Trophoblast cell (in vitro differentiated cells and primary cell): ENCODE measurements around the gene CPSF4L.

Experiments used
- DNase-seq, 2 donors: peaks; one replicate each; pipeline ENCODE4 v3.0.0-alpha.2; 2016
- H2AFZ ChIP-seq: 2 replicates; pipeline ENCODE4 v1.6.1; 2013; ENCODE audit warnings: low read length, moderate library complexity, mild to moderate bottlenecking; ENCODE audit not compliant: insufficient read depth, poor library complexity
- H2AK5ac ChIP-seq: 2 replicates; pipeline ENCODE4 v1.6.1; 2013; ENCODE audit warnings: mild to moderate bottlenecking, low read length
- H2BK120ac ChIP-seq: 2 replicates; pipeline ENCODE4 v1.6.1; 2013; ENCODE audit warnings: low read length, mild to moderate bottlenecking, moderate library complexity; ENCODE audit not compliant: insufficient read depth, poor library complexity
- H2BK12ac ChIP-seq: 2 replicates; pipeline ENCODE4 v1.6.1; 2013; ENCODE audit warnings: mild to moderate bottlenecking, low read length, moderate library complexity
- H2BK5ac ChIP-seq: 2 replicates; pipeline ENCODE4 v1.6.1; 2013; ENCODE audit warnings: low read length, low read depth, moderate library complexity, mild to moderate bottlenecking; ENCODE audit not compliant: poor library complexity
- H3K14ac ChIP-seq: 2 replicates; pipeline ENCODE4 v1.6.1; 2013; ENCODE audit warnings: mild to moderate bottlenecking, low read length
- H3K18ac ChIP-seq: 2 replicates; pipeline ENCODE4 v1.6.1; 2013; ENCODE audit warnings: mild to moderate bottlenecking, low read length
- H3K23ac ChIP-seq: 2 replicates; pipeline ENCODE4 v1.6.1; 2013; ENCODE audit warnings: low read length
- H3K27ac ChIP-seq: 2 replicates; pipeline ENCODE4 v1.5.1; 2013; ENCODE audit warnings: low read depth, mild to moderate bottlenecking, inconsistent platforms, low read length, moderate library complexity
- H3K27me3 ChIP-seq: 2 replicates; pipeline ENCODE4 v1.6.1; 2013; ENCODE audit warnings: inconsistent platforms, mild to moderate bottlenecking, low read length, moderate library complexity; ENCODE audit not compliant: insufficient read depth
- H3K36me3 ChIP-seq, 2 experiments: 1 replicate in 1 of 2; 2 replicates in 1 of 2; pipeline ENCODE4 v1.6.1; 2013; ENCODE audit warnings: low read length in 2 of 2, mild to moderate bottlenecking in 2 of 2, moderate library complexity in 1 of 2; ENCODE audit not compliant: insufficient read depth in 2 of 2, control insufficient read depth in 1 of 2
- H3K4ac ChIP-seq: 2 replicates; pipeline ENCODE4 v1.6.1; 2013; ENCODE audit warnings: low read depth, mild to moderate bottlenecking, low read length, moderate library complexity
- H3K4me1 ChIP-seq, 2 experiments: 1 replicate in 1 of 2; 2 replicates in 1 of 2; pipeline ENCODE4 v1.6.1; 2013; ENCODE audit warnings: low read length in 2 of 2, mild to moderate bottlenecking in 2 of 2, moderate library complexity in 1 of 2; ENCODE audit not compliant: insufficient read depth in 2 of 2, control insufficient read depth in 1 of 2
- H3K4me2 ChIP-seq: 2 replicates; pipeline ENCODE4 v1.6.1; 2013; ENCODE audit warnings: inconsistent platforms, mild to moderate bottlenecking, low read length, moderate library complexity
- H3K4me3 ChIP-seq: 2 replicates; pipeline ENCODE4 v1.5.1; 2013; ENCODE audit warnings: mild to moderate bottlenecking, low read depth, low read length, inconsistent platforms
- H3K79me1 ChIP-seq: one replicate; pipeline ENCODE4 v1.6.1; 2013; ENCODE audit warnings: low read length
- H3K79me2 ChIP-seq: 2 replicates; pipeline ENCODE4 v1.6.1; 2013; ENCODE audit warnings: low read length, mild to moderate bottlenecking; ENCODE audit not compliant: control insufficient read depth, insufficient read depth, poor library complexity
- H3K9ac ChIP-seq: 2 replicates; pipeline ENCODE4 v1.6.1; 2013; ENCODE audit warnings: mild to moderate bottlenecking, low read length
- H3K9me3 ChIP-seq: 2 replicates; pipeline ENCODE4 v1.6.1; 2013; ENCODE audit warnings: low read depth, mild to moderate bottlenecking, control low read depth, inconsistent platforms, low read length; ENCODE audit not compliant: insufficient read depth
- H4K12ac ChIP-seq: 2 replicates; pipeline ENCODE4 v1.6.1; 2013; ENCODE audit warnings: low read depth, mild to moderate bottlenecking, low read length, moderate library complexity
- H4K8ac ChIP-seq: 2 replicates; pipeline ENCODE4 v1.6.1; 2013; ENCODE audit warnings: low read depth, mild to moderate bottlenecking, low read length, moderate library complexity
- H4K91ac ChIP-seq: one replicate; pipeline ENCODE4 v1.6.1; 2013; ENCODE audit warnings: low read depth, mild to moderate bottlenecking, low read length, moderate library complexity
- WGBS: extraction: QIAGEN DNeasy Blood & Tissue Kit; methylation state at CpG from one replicate; pipeline ENCODE4 v1.1.7; 2013; ENCODE audit warnings: missing lambda C conversion rate; ENCODE audit not compliant: insufficient read length, insufficient coverage; ENCODE audit errors: extremely low coverage; 5-methylcytosine and 5-hydroxymethylcytosine counted together

The CPSF4L gene

GRCh38 chr17:73203788-73204479 lies 57.7 kb downstream of the CPSF4L start:
- Histone ChIP-seq H3K27ac (no peak overlapping the region), H4K8ac (no peak overlapping the region), H3K9ac (no peak overlapping the region), H2BK5ac (no peak overlapping the region), H4K12ac (no peak overlapping the region), H2AK5ac (no peak overlapping the region), H3K27me3 (no peaks in the 10 kb centered on the region), H3K36me3 (peaks cover 54 to 76% of the 10 kb centered on the region in 2 experiments), H2BK12ac (no peak overlapping the region), H3K4me2 (no peak overlapping the region), H2AFZ (no peak overlapping the region), H3K4ac (no peak overlapping the region), H3K18ac (no peak overlapping the region), H2BK120ac (no peak overlapping the region), H3K79me2 (no peaks in the 10 kb centered on the region), H3K4me1 (no peaks in the 10 kb centered on the region), H3K14ac (no peak overlapping the region), H3K23ac (no peak overlapping the region), H4K91ac (no peak overlapping the region), H3K9me3 (peaks cover 2% of the 10 kb centered on the region), H3K4me3 (no peak overlapping the region), H3K79me1 (no peaks in the 10 kb centered on the region)
- DNase-seq = no peak
- no CpG with 5 or more reads among the region's 10 CpGs for WGBS

GRCh38 chr17:73203135-73203787 lies 58.4 kb downstream of the CPSF4L start:
- Histone ChIP-seq H3K9ac (no peak overlapping the region), H4K8ac (no peak overlapping the region), H2BK120ac (no peak overlapping the region), H3K36me3 (peaks cover 60 to 79% of the 10 kb centered on the region in 2 experiments), H2BK12ac (no peak overlapping the region), H4K12ac (no peak overlapping the region), H3K4me3 (no peak overlapping the region), H2AK5ac (no peak overlapping the region), H3K27ac (no peak overlapping the region), H3K9me3 (peaks cover 2% of the 10 kb centered on the region), H3K79me2 (no peaks in the 10 kb centered on the region), H4K91ac (no peak overlapping the region), H3K14ac (no peak overlapping the region), H3K23ac (no peak overlapping the region), H2AFZ (no peak overlapping the region), H3K27me3 (no peaks in the 10 kb centered on the region), H3K18ac (no peak overlapping the region), H3K79me1 (no peaks in the 10 kb centered on the region), H2BK5ac (no peak overlapping the region), H3K4me1 (no peaks in the 10 kb centered on the region), H3K4me2 (no peak overlapping the region), H3K4ac (no peak overlapping the region)
- DNase-seq = no peak
- no CpG with 5 or more reads among the region's 8 CpGs for WGBS

GRCh38 chr17:73201215-73202069 lies 60.2 kb downstream of the CPSF4L start:
- Histone ChIP-seq H2AK5ac (no peak overlapping the region), H3K23ac (peak overlapping the region; percentile 25), H2BK120ac (no peak overlapping the region), H2BK5ac (no peak overlapping the region), H4K12ac (no peak overlapping the region), H2AFZ (no peak overlapping the region), H4K8ac (no peak overlapping the region), H3K36me3 (peaks cover 66 to 83% of the 10 kb centered on the region in 2 experiments), H3K4me3 (no peak overlapping the region), H4K91ac (no peak overlapping the region), H3K9me3 (no peaks in the 10 kb centered on the region), H3K14ac (no peak overlapping the region), H3K4me1 (no peaks in the 10 kb centered on the region), H3K79me1 (no peaks in the 10 kb centered on the region), H3K18ac (no peak overlapping the region), H3K27me3 (no peaks in the 10 kb centered on the region), H2BK12ac (no peak overlapping the region), H3K27ac (no peak overlapping the region), H3K9ac (no peak overlapping the region), H3K4ac (no peak overlapping the region), H3K79me2 (no peaks in the 10 kb centered on the region), H3K4me2 (no peak overlapping the region)
- no peak for DNase-seq
- WGBS = no CpG with 5 or more reads among the region's 19 CpGs

GRCh38 chr17:73200476-73200875 lies 61.2 kb downstream of the CPSF4L start:
- no peak overlapping the region for H2BK12ac ChIP-seq
- H3K27ac ChIP-seq = no peak overlapping the region
- H3K9ac ChIP-seq = no peak overlapping the region
- no CpG with 5 or more reads among the region's 10 CpGs for WGBS
- H3K4me2 ChIP-seq = no peak overlapping the region
- no peaks in the 10 kb centered on the region for H3K9me3 ChIP-seq
- no peak overlapping the region for H2BK5ac ChIP-seq
- H3K4ac ChIP-seq = no peak overlapping the region
- H2BK120ac ChIP-seq = no peak overlapping the region
- H2AK5ac ChIP-seq = no peak overlapping the region
- no peak overlapping the region for H3K18ac ChIP-seq
- no peak overlapping the region for H2AFZ ChIP-seq
- H4K91ac ChIP-seq = no peak overlapping the region
- no peak overlapping the region for H4K8ac ChIP-seq
- no peak overlapping the region for H3K23ac ChIP-seq
- H3K4me3 ChIP-seq = no peak overlapping the region
- H3K14ac ChIP-seq = no peak overlapping the region
- H4K12ac ChIP-seq = no peak overlapping the region
- DNase-seq = no peak
- H3K79me1 ChIP-seq = no peaks in the 10 kb centered on the region
- no peaks in the 10 kb centered on the region for H3K27me3 ChIP-seq
- no peaks in the 10 kb centered on the region for H3K79me2 ChIP-seq
- H3K4me1 ChIP-seq = no peaks in the 10 kb centered on the region
- peaks cover 67 to 77% of the 10 kb centered on the region in 2 experiments for H3K36me3 ChIP-seq
